Dermis microvascular lymphatic vessel endothelial cell (primary cell): ENCODE measurements around the gene APOL1. TPM values are rescaled to one million over a fixed set of nuclear protein-coding genes. Genes with fewer than 3 reads are reported as not detected.
"Not testable (repeated sequence)": the region's sequence is repeated elsewhere in the genome, so short reads cannot be mapped to it uniquely, and the experiment has no call there.

Source experiments
- DNase-seq, 2 donors: peaks; one replicate each; pipeline versions ENCODE4 v3.0.0 to v3.0.0-alpha.2; 2010; ENCODE audit warnings: low read depth in 2 of 2
- total RNA-seq: library from RNA; depleted of rRNA; stranded (reverse); fragments of >200 nt; gene quantifications from 2 replicates; pipeline ENCODE4 v1.2.1, GENCODE V29; 2014

The APOL1 gene
- total RNA-seq, 1 donor from 2014 or later = 4.9 TPM

GRCh38 chr22:36244522-36245391, 8.2 kb upstream of the APOL1 start:
- no peak for DNase-seq

- no peak for DNase-seq
Observed at GRCh38 chr22:36245805-36246356, 7.1 kb upstream of the APOL1 start.

- no peak for DNase-seq
Observed at GRCh38 chr22:36246718-36247117, 6.2 kb upstream of the APOL1 start.

- DNase-seq = no peak
Observed at GRCh38 chr22:36247955-36248354, 5.0 kb upstream of the APOL1 start.

GRCh38 chr22:36249160-36249559, 3.8 kb upstream of the APOL1 start:
- DNase-seq = no peak

- DNase-seq = not testable (repeated sequence)
Observed at GRCh38 chr22:36250292-36250960, 2.5 kb upstream of the APOL1 start.

- DNase-seq = not testable (repeated sequence)
Observed at GRCh38 chr22:36251979-36252608, 839 bp upstream of the APOL1 start.

GRCh38 chr22:36253523-36254490, 874 bp downstream of the APOL1 start:
- DNase-seq = no peak

- DNase-seq = not testable (repeated sequence)
Observed at GRCh38 chr22:36255572-36255971, 2.6 kb downstream of the APOL1 start.

GRCh38 chr22:36256478-36256877, 3.5 kb downstream of the APOL1 start:
- no peak for DNase-seq

GRCh38 chr22:36257308-36257707, 4.4 kb downstream of the APOL1 start:
- no peak for DNase-seq

- DNase-seq = no peak
Observed at GRCh38 chr22:36257948-36258670, 5.2 kb downstream of the APOL1 start.

- DNase-seq = peak in 1 of 2 donors; percentile 62
Observed at GRCh38 chr22:36258701-36259614, 6.0 kb downstream of the APOL1 start.

GRCh38 chr22:36259615-36260300, 6.8 kb downstream of the APOL1 start:
- DNase-seq = no peak

- DNase-seq = not testable (repeated sequence)
Observed at GRCh38 chr22:36261675-36262074, 8.7 kb downstream of the APOL1 start.

GRCh38 chr22:36262307-36262706, 9.4 kb downstream of the APOL1 start:
- not testable (repeated sequence) for DNase-seq

- DNase-seq = not testable (repeated sequence)
Observed at GRCh38 chr22:36263216-36263673, 10.3 kb downstream of the APOL1 start.
